ENCODE results near the gene CHST13.
A peak's percentile ranks its signal among the peaks of the same experiment; 100 is the strongest.

Gene CHST13

DNA sequence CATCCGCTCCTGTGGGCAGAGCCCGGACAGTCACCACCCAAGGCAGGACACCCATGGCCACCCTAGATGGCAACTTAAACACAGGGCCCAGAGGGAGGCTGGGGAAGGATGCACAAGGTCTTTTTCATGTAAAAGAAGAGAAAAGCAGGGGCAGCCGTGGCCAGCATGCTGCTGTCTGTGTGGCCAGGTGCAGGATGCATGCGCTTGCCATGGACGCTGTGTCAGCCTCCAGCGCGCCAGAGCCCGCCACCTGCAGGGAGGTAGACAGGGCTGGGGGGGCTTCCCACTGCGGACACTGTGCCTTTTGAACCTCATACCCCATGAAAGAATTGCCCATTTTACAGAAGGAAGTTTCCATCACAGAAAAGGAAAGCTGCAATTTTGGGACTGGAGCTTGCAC lies 24.6 kb upstream of the CHST13 start:
- H3K18ac ChIP-seq (ENCODE audit: low read depth in 1 of 2, low read length in 2 of 2) = no peak overlapping the region
- DNase-seq = no peak
- no peak overlapping the region for H3K27ac ChIP-seq (ENCODE audit: low read length, poor library complexity, severe bottlenecking)
- H4K91ac ChIP-seq (ENCODE audit: low read length) = no peak overlapping the region
- H2AK5ac ChIP-seq (ENCODE audit: low read length, severe bottlenecking) = no peak overlapping the region
- WGBS = 92% methylated on average over 9 of the region's 9 CpGs
- no peak overlapping the region for H4K8ac ChIP-seq (ENCODE audit: low read length)
- peak overlapping the region in 1 of 2 experiments; percentile 29 for H3K14ac ChIP-seq (ENCODE audit: low read length in 2 of 2)
- H3K4me3 ChIP-seq (ENCODE audit: insufficient read depth in 1 of 2, low read depth in 1 of 2, low read length in 2 of 2) = no peak overlapping the region
- H3K4me1 ChIP-seq (ENCODE audit: control insufficient read depth, insufficient read depth, low read depth, low read length) = peaks cover 2% of the 10 kb centered on the region
- H3K4ac ChIP-seq (ENCODE audit: low read depth in 1 of 2, low read length in 2 of 2) = no peak overlapping the region
- no peak overlapping the region for H2BK12ac ChIP-seq (ENCODE audit: low read length in 2 of 2)
- H2BK120ac ChIP-seq (ENCODE audit: low read depth, low read length) = no peak overlapping the region
- no peaks in the 10 kb centered on the region for H3K9me3 ChIP-seq (ENCODE audit: control insufficient read depth, low read length)
- H3K27me3 ChIP-seq (ENCODE audit: control insufficient read depth in 1 of 2, insufficient read depth in 1 of 2, low read length in 2 of 2) = peaks cover 5 to 23% of the 10 kb centered on the region in 2 experiments
- no peak overlapping the region for H3K23ac ChIP-seq (ENCODE audit: low read length in 2 of 2)
- H2AFZ ChIP-seq (ENCODE audit: low read depth, low read length) = no peak overlapping the region
- no peak overlapping the region for H2BK15ac ChIP-seq (ENCODE audit: low read depth, poor library complexity, severe bottlenecking)
- H3K79me1 ChIP-seq (replicated peaks; ENCODE audit: low read length, poor library complexity, severe bottlenecking) = no peaks in the 10 kb centered on the region
- no peak overlapping the region for H3K4me2 ChIP-seq (ENCODE audit: low read length, poor library complexity, severe bottlenecking)
- H3K9ac ChIP-seq (ENCODE audit: low read length) = no peak overlapping the region
- no peak overlapping the region for H2BK5ac ChIP-seq (ENCODE audit: low read depth, low read length, poor library complexity, severe bottlenecking)
- H3K36me3 ChIP-seq (ENCODE audit: control insufficient read depth in 1 of 2, insufficient read depth in 2 of 2, low read depth in 1 of 2, low read length in 2 of 2) = no peaks in the 10 kb centered on the region

DNA sequence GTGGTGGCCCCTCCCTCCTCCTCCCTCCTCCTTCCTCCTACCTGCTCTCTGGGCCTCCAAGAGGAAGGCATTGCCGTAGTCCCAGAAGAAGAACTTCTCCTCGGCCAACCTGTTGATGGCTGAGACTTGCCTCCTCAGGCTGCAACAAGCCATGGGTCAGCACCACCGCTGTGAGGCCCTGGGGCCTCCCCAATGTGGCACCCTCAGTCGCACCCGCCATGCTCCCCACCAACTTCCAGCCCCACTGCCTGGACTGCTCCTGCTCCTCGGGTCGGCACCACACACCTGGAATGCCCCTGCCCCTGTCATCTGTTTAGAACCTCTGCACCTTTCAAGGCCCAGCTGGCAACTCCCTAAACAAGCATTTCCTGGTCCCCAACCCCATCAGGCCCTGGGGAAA lies 23.9 kb upstream of the CHST13 start:
- no peak overlapping the region for H2BK15ac ChIP-seq (ENCODE audit: low read depth, poor library complexity, severe bottlenecking)
- no peak overlapping the region for H3K18ac ChIP-seq (ENCODE audit: low read depth in 1 of 2, low read length in 2 of 2)
- H2AK5ac ChIP-seq (ENCODE audit: low read length, severe bottlenecking) = no peak overlapping the region
- no peak overlapping the region for H4K91ac ChIP-seq (ENCODE audit: low read length)
- H2BK5ac ChIP-seq (ENCODE audit: low read depth, low read length, poor library complexity, severe bottlenecking) = no peak overlapping the region
- no peak overlapping the region for H3K4me3 ChIP-seq (ENCODE audit: insufficient read depth in 1 of 2, low read depth in 1 of 2, low read length in 2 of 2)
- H3K4me1 ChIP-seq (ENCODE audit: control insufficient read depth, insufficient read depth, low read depth, low read length) = peaks cover 2% of the 10 kb centered on the region
- 86% methylated on average over 7 of the region's 7 CpGs for WGBS
- no peak overlapping the region for H4K8ac ChIP-seq (ENCODE audit: low read length)
- H3K9me3 ChIP-seq (ENCODE audit: control insufficient read depth, low read length) = no peaks in the 10 kb centered on the region
- no peaks in the 10 kb centered on the region for H3K79me1 ChIP-seq (replicated peaks; ENCODE audit: low read length, poor library complexity, severe bottlenecking)
- H3K14ac ChIP-seq (ENCODE audit: low read length in 2 of 2) = no peak overlapping the region
- H2BK120ac ChIP-seq (ENCODE audit: low read depth, low read length) = no peak overlapping the region
- H2AFZ ChIP-seq (ENCODE audit: low read depth, low read length) = no peak overlapping the region
- H3K4me2 ChIP-seq (ENCODE audit: low read length, poor library complexity, severe bottlenecking) = no peak overlapping the region
- no peak overlapping the region for H3K4ac ChIP-seq (ENCODE audit: low read depth in 1 of 2, low read length in 2 of 2)
- H3K9ac ChIP-seq (ENCODE audit: low read length) = no peak overlapping the region
- H2BK12ac ChIP-seq (ENCODE audit: low read length in 2 of 2) = no peak overlapping the region
- no peak for DNase-seq
- H3K27me3 ChIP-seq (ENCODE audit: control insufficient read depth in 1 of 2, insufficient read depth in 1 of 2, low read length in 2 of 2) = peaks cover 5 to 29% of the 10 kb centered on the region in 2 experiments
- no peak overlapping the region for H3K27ac ChIP-seq (ENCODE audit: low read length, poor library complexity, severe bottlenecking)
- no peaks in the 10 kb centered on the region for H3K36me3 ChIP-seq (ENCODE audit: control insufficient read depth in 1 of 2, insufficient read depth in 2 of 2, low read depth in 1 of 2, low read length in 2 of 2)
- H3K23ac ChIP-seq (ENCODE audit: low read length in 2 of 2) = no peak overlapping the region

- no peak overlapping the region for H2BK12ac ChIP-seq (ENCODE audit: low read length in 2 of 2)
- no peak overlapping the region for H2BK15ac ChIP-seq (ENCODE audit: low read depth, poor library complexity, severe bottlenecking)
- peaks cover 2% of the 10 kb centered on the region for H3K4me1 ChIP-seq (ENCODE audit: control insufficient read depth, insufficient read depth, low read depth, low read length)
- WGBS = 79% methylated on average over 5 of the region's 5 CpGs
- no peak overlapping the region for H4K91ac ChIP-seq (ENCODE audit: low read length)
- H2AFZ ChIP-seq (ENCODE audit: low read depth, low read length) = no peak overlapping the region
- no peak overlapping the region for H2BK120ac ChIP-seq (ENCODE audit: low read depth, low read length)
- no peaks in the 10 kb centered on the region for H3K36me3 ChIP-seq (ENCODE audit: control insufficient read depth in 1 of 2, insufficient read depth in 2 of 2, low read depth in 1 of 2, low read length in 2 of 2)
- H2AK5ac ChIP-seq (ENCODE audit: low read length, severe bottlenecking) = no peak overlapping the region
- no peak overlapping the region for H3K18ac ChIP-seq (ENCODE audit: low read depth in 1 of 2, low read length in 2 of 2)
- no peak overlapping the region for H3K14ac ChIP-seq (ENCODE audit: low read length in 2 of 2)
- no peak overlapping the region for H3K23ac ChIP-seq (ENCODE audit: low read length in 2 of 2)
- no peak overlapping the region for H4K8ac ChIP-seq (ENCODE audit: low read length)
- no peak overlapping the region for H2BK5ac ChIP-seq (ENCODE audit: low read depth, low read length, poor library complexity, severe bottlenecking)
- H3K27ac ChIP-seq (ENCODE audit: low read length, poor library complexity, severe bottlenecking) = no peak overlapping the region
- H3K4me3 ChIP-seq (ENCODE audit: insufficient read depth in 1 of 2, low read depth in 1 of 2, low read length in 2 of 2) = no peak overlapping the region
- H3K4me2 ChIP-seq (ENCODE audit: low read length, poor library complexity, severe bottlenecking) = no peak overlapping the region
- DNase-seq = no peak
- H3K27me3 ChIP-seq (ENCODE audit: control insufficient read depth in 1 of 2, insufficient read depth in 1 of 2, low read length in 2 of 2) = peaks cover 5 to 35% of the 10 kb centered on the region in 2 experiments
- no peaks in the 10 kb centered on the region for H3K9me3 ChIP-seq (ENCODE audit: control insufficient read depth, low read length)
- H3K9ac ChIP-seq (ENCODE audit: low read length) = no peak overlapping the region
- H3K4ac ChIP-seq (ENCODE audit: low read depth in 1 of 2, low read length in 2 of 2) = no peak overlapping the region
- no peaks in the 10 kb centered on the region for H3K79me1 ChIP-seq (replicated peaks; ENCODE audit: low read length, poor library complexity, severe bottlenecking)
Measured at GRCh38 chr3:126501054-126501453, 22.9 kb upstream of the CHST13 start.

DNA sequence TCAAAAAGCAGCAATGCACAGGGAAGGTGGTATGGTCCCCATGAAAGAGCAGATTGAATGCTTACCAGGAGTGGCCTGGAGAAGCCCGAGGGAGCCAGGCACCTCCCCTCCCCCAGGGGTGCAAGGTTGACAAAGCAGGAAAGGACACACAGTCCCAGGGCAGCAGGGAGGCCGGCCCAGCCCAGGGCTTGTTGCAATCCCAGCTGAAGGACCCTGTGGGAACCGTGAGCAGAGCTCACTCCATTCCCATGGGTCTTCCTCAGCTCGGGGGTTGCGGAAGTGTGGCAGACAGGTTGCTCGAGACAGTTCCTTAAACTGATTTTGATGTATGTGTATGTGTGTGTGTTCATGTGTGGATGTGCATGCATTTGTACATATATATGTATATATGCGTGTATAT lies 22.2 kb upstream of the CHST13 start:
- Histone ChIP-seq H3K9ac (ENCODE audit: low read length) (no peak overlapping the region), H3K23ac (ENCODE audit: low read length in 2 of 2) (peak overlapping the region in 1 of 2 experiments; percentile 23), H3K18ac (ENCODE audit: low read depth in 1 of 2, low read length in 2 of 2) (no peak overlapping the region), H3K9me3 (ENCODE audit: control insufficient read depth, low read length) (no peaks in the 10 kb centered on the region), H2BK15ac (ENCODE audit: low read depth, poor library complexity, severe bottlenecking) (no peak overlapping the region), H3K14ac (ENCODE audit: low read length in 2 of 2) (no peak overlapping the region), H2BK12ac (ENCODE audit: low read length in 2 of 2) (no peak overlapping the region), H4K91ac (ENCODE audit: low read length) (no peak overlapping the region), H2AFZ (ENCODE audit: low read depth, low read length) (no peak overlapping the region), H3K4me2 (ENCODE audit: low read length, poor library complexity, severe bottlenecking) (no peak overlapping the region), H4K8ac (ENCODE audit: low read length) (no peak overlapping the region), H2AK5ac (ENCODE audit: low read length, severe bottlenecking) (no peak overlapping the region), H3K36me3 (ENCODE audit: control insufficient read depth in 1 of 2, insufficient read depth in 2 of 2, low read depth in 1 of 2, low read length in 2 of 2) (no peaks in the 10 kb centered on the region), H3K27ac (ENCODE audit: low read length, poor library complexity, severe bottlenecking) (no peak overlapping the region), H3K4ac (ENCODE audit: low read depth in 1 of 2, low read length in 2 of 2) (no peak overlapping the region), H3K27me3 (ENCODE audit: control insufficient read depth in 1 of 2, insufficient read depth in 1 of 2, low read length in 2 of 2) (peaks cover 5 to 41% of the 10 kb centered on the region in 2 experiments), H3K4me1 (ENCODE audit: control insufficient read depth, insufficient read depth, low read depth, low read length) (peaks cover 2% of the 10 kb centered on the region), H3K4me3 (ENCODE audit: insufficient read depth in 1 of 2, low read depth in 1 of 2, low read length in 2 of 2) (no peak overlapping the region), H2BK120ac (ENCODE audit: low read depth, low read length) (no peak overlapping the region), H3K79me1 (replicated peaks; ENCODE audit: low read length, poor library complexity, severe bottlenecking) (no peaks in the 10 kb centered on the region), H2BK5ac (ENCODE audit: low read depth, low read length, poor library complexity, severe bottlenecking) (no peak overlapping the region)
- WGBS = 55% methylated on average over 7 of the region's 7 CpGs
- no peak for DNase-seq

Data from mesenchymal stem cell (in vitro differentiated cells and primary cell).